MM.1S (cell line): ENCODE data around the gene ANKS6.

ENCODE experiments used
- DNase-seq: peaks from one replicate; pipeline ENCODE4 v3.0.0-alpha.2; 2015
- H2AFZ ChIP-seq: fragments of 300-600 bp; sonication (generic); 2 replicates; pipeline ENCODE4 v1.6.0; 2016; ENCODE audit warnings: antibody characterized with exemption, low read length
- H3F3A ChIP-seq: fragments of 300-600 bp; sonication (generic); 2 replicates; pipeline ENCODE4 v1.6.1; 2016; ENCODE audit warnings: mild to moderate bottlenecking, antibody characterized with exemption, low read length, moderate library complexity, mixed read lengths; ENCODE audit not compliant: insufficient read depth
- H3K27ac ChIP-seq: fragments of 300-600 bp; sonication (generic); 2 replicates; pipeline ENCODE4 v1.5.1; 2016; ENCODE audit warnings: mild to moderate bottlenecking, low read length
- H3K27me3 ChIP-seq: fragments of 300-600 bp; sonication (generic); replicated peaks from 2 replicates; pipeline ENCODE4 v1.6.0; 2016; ENCODE audit warnings: low read length; ENCODE audit not compliant: insufficient read depth
- H3K36me3 ChIP-seq: fragments of 300-600 bp; sonication (generic); replicated peaks from 2 replicates; pipeline ENCODE4 v1.6.1; 2016; ENCODE audit warnings: mild to moderate bottlenecking, low read length, mixed read lengths; ENCODE audit not compliant: insufficient read depth
- H3K4me1 ChIP-seq: fragments of 300-600 bp; sonication (generic); 2 replicates; pipeline ENCODE4 v1.6.1; 2016; ENCODE audit warnings: low read length, mixed read lengths
- H3K4me2 ChIP-seq: fragments of 300-600 bp; sonication (generic); 2 replicates; pipeline ENCODE4 v1.6.0; 2016; ENCODE audit warnings: low read depth, low read length
- H3K4me3 ChIP-seq: fragments of 300-600 bp; sonication (generic); 2 replicates; pipeline ENCODE4 v1.5.1; 2016; ENCODE audit warnings: low read length, mixed read lengths
- H3K79me2 ChIP-seq: fragments of 300-600 bp; sonication (generic); 2 replicates; pipeline ENCODE4 v1.6.1; 2016; ENCODE audit warnings: mixed run types, low read length, mixed read lengths
- H3K9ac ChIP-seq: fragments of 300-600 bp; sonication (generic); 2 replicates; pipeline ENCODE4 v1.6.1; 2016; ENCODE audit warnings: low read length, mixed read lengths
- H3K9me2 ChIP-seq: fragments of 300-600 bp; sonication (generic); replicated peaks from 2 replicates; pipeline ENCODE4 v1.6.1; 2016; ENCODE audit warnings: mild to moderate bottlenecking, low read length, mixed read lengths; ENCODE audit not compliant: insufficient read depth
- H3K9me3 ChIP-seq: fragments of 300-600 bp; sonication (generic); replicated peaks from 2 replicates; pipeline ENCODE4 v1.6.1; 2016; ENCODE audit warnings: mild to moderate bottlenecking, low read length, mixed read lengths; ENCODE audit not compliant: insufficient read depth
- H4K20me1 ChIP-seq: fragments of 300-600 bp; sonication (generic); 2 replicates; pipeline ENCODE4 v1.6.1; 2016; ENCODE audit warnings: mild to moderate bottlenecking, low read length, moderate library complexity, mixed read lengths; ENCODE audit not compliant: insufficient read depth
- CTCF ChIP-seq: fragments of 300-600 bp; sonication (generic); IDR thresholded peaks from 2 replicates; pipeline ENCODE4 v1.5.1; 2016; ENCODE audit warnings: antibody characterized with exemption, low read length, mixed read lengths
- EZH2 ChIP-seq: fragments of 300-600 bp; sonication (generic); optimal IDR thresholded peaks from 2 replicates; pipeline ENCODE3; 2017; ENCODE audit warnings: low read depth, mild to moderate bottlenecking, antibody characterized with exemption, low read length, mixed read lengths
- EZH2phosphoT487 ChIP-seq: fragments of 300-600 bp; sonication (generic); IDR thresholded peaks from 2 replicates; pipeline ENCODE4 v1.6.1; 2018; ENCODE audit warnings: antibody characterized with exemption, low read length

The ANKS6 gene

GRCh38 chr9:98795970-98796363, 388 bp downstream of the ANKS6 start:
- H3K4me1 ChIP-seq = peaks cover 6% of the 10 kb centered on the region; the same call in 1 of the 2 replicates
- TF ChIP-seq EZH2phosphoT487 = no peak
- no peak for TF ChIP-seq CTCF
- no peak for TF ChIP-seq EZH2
- DNase-seq = peak; percentile 23
- no peaks in the 10 kb centered on the region for H3K9me3 ChIP-seq
- H3F3A ChIP-seq = no peaks in the 10 kb centered on the region
- no peaks in the 10 kb centered on the region for H4K20me1 ChIP-seq
- no peaks in the 10 kb centered on the region for H3K36me3 ChIP-seq
- peaks cover 8% of the 10 kb centered on the region; the same call in 1 of the 2 replicates for H3K79me2 ChIP-seq
- no peaks in the 10 kb centered on the region for H3K9me2 ChIP-seq
- no peak overlapping the region for H3K27ac ChIP-seq
- H2AFZ ChIP-seq = peak overlapping the region; percentile 58
- H3K4me3 ChIP-seq = peak overlapping the region; percentile 77
- H3K27me3 ChIP-seq = peaks cover 5% of the 10 kb centered on the region
- peak overlapping the region; percentile 55; the same call in 1 of the 2 replicates for H3K9ac ChIP-seq
- peak overlapping the region; percentile 98 for H3K4me2 ChIP-seq

GRCh38 chr9:98795295-98795955, 930 bp downstream of the ANKS6 start:
- H3K27ac ChIP-seq = no peak overlapping the region
- peak overlapping the region; percentile 55; the same call in 1 of the 2 replicates for H3K9ac ChIP-seq
- peaks cover 5% of the 10 kb centered on the region for H3K27me3 ChIP-seq
- no peaks in the 10 kb centered on the region for H3K9me3 ChIP-seq
- H3F3A ChIP-seq = no peaks in the 10 kb centered on the region
- H3K79me2 ChIP-seq = peaks cover 8% of the 10 kb centered on the region; the same call in 1 of the 2 replicates
- H3K9me2 ChIP-seq = no peaks in the 10 kb centered on the region
- TF ChIP-seq EZH2phosphoT487 = no peak
- no peak for DNase-seq
- peak overlapping the region; percentile 98 for H3K4me2 ChIP-seq
- peaks cover 8% of the 10 kb centered on the region; the same call in 1 of the 2 replicates for H3K4me1 ChIP-seq
- H3K4me3 ChIP-seq = peak overlapping the region; percentile 77
- peak overlapping the region; percentile 58 for H2AFZ ChIP-seq
- H3K36me3 ChIP-seq = no peaks in the 10 kb centered on the region
- H4K20me1 ChIP-seq = no peaks in the 10 kb centered on the region

- Histone ChIP-seq H3K27me3 (peaks cover 5% of the 10 kb centered on the region), H3K9me2 (no peaks in the 10 kb centered on the region), H3K4me3 (no peak overlapping the region), H3K9ac (no peak overlapping the region), H3K36me3 (no peaks in the 10 kb centered on the region), H3K9me3 (no peaks in the 10 kb centered on the region), H3K4me1 (peaks cover 8% of the 10 kb centered on the region; the same call in 1 of the 2 replicates), H3K79me2 (peaks cover 8% of the 10 kb centered on the region; the same call in 1 of the 2 replicates), H4K20me1 (no peaks in the 10 kb centered on the region), H3F3A (no peaks in the 10 kb centered on the region), H3K27ac (no peak overlapping the region), H3K4me2 (no peak overlapping the region), H2AFZ (no peak overlapping the region)
- TF ChIP-seq EZH2 (no peak), CTCF (no peak), EZH2phosphoT487 (no peak)
- DNase-seq = no peak
These were observed 1.6 kb downstream of the ANKS6 start for GRCh38 chr9:98794802-98795201.

GRCh38 chr9:98793031-98793430, 3.3 kb downstream of the ANKS6 start:
- peaks cover 8% of the 10 kb centered on the region; the same call in 1 of the 2 replicates for H3K4me1 ChIP-seq
- H3K4me2 ChIP-seq = no peak overlapping the region
- H4K20me1 ChIP-seq = no peaks in the 10 kb centered on the region
- H2AFZ ChIP-seq = no peak overlapping the region
- H3K9me3 ChIP-seq = no peaks in the 10 kb centered on the region
- no peak overlapping the region for H3K9ac ChIP-seq
- H3K27me3 ChIP-seq = peaks cover 5% of the 10 kb centered on the region; the same call in 1 of the 2 replicates
- DNase-seq = no peak
- H3K9me2 ChIP-seq = no peaks in the 10 kb centered on the region
- peaks cover 8% of the 10 kb centered on the region; the same call in 1 of the 2 replicates for H3K79me2 ChIP-seq
- no peak for TF ChIP-seq EZH2
- no peak for TF ChIP-seq EZH2phosphoT487
- TF ChIP-seq CTCF = no peak
- H3K36me3 ChIP-seq = no peaks in the 10 kb centered on the region
- H3F3A ChIP-seq = no peaks in the 10 kb centered on the region
- no peak overlapping the region for H3K27ac ChIP-seq
- H3K4me3 ChIP-seq = no peak overlapping the region
